PFSK-1 (cell line): Measurements from ENCODE around the gene ALKBH5.

Source experiments
- FOXP2 ChIP-seq: optimal IDR thresholded peaks from 2 replicates; pipeline ENCODE3; 2011; ENCODE audit warnings: borderline replicate concordance, control low read depth, inconsistent platforms; ENCODE audit not compliant: insufficient read depth; ENCODE audit errors: extremely low read length, extremely low read depth
- POLR2AphosphoS5 ChIP-seq: IDR thresholded peaks from 2 replicates; pipeline ENCODE4 v1.6.1; 2012; ENCODE audit warnings: low read depth, mild to moderate bottlenecking, control low read depth, low read length, moderate library complexity
- SIN3A ChIP-seq: IDR thresholded peaks from 2 replicates; pipeline ENCODE4 v1.6.1; 2012; ENCODE audit warnings: mild to moderate bottlenecking, low read length, moderate library complexity, borderline replicate concordance; ENCODE audit not compliant: insufficient read depth
- TAF1 ChIP-seq: IDR thresholded peaks from 2 replicates; pipeline ENCODE4 v1.6.1; 2012; ENCODE audit warnings: low read length, control low read depth, borderline replicate concordance; ENCODE audit not compliant: insufficient read depth
- TF ChIP-seq, protein P1 (sequence below), 2 experiments: IDR thresholded peaks; 2 replicates each; pipeline versions ENCODE4 v1.6.1 to v1.8.0; 2011 to 2012; ENCODE audit warnings: low read depth in 2 of 2, low read length in 2 of 2, control low read depth in 1 of 2, inconsistent platforms in 1 of 2, mild to moderate bottlenecking in 1 of 2, moderate library complexity in 1 of 2; ENCODE audit not compliant: insufficient read depth in 1 of 2

The ALKBH5 gene

DNA sequence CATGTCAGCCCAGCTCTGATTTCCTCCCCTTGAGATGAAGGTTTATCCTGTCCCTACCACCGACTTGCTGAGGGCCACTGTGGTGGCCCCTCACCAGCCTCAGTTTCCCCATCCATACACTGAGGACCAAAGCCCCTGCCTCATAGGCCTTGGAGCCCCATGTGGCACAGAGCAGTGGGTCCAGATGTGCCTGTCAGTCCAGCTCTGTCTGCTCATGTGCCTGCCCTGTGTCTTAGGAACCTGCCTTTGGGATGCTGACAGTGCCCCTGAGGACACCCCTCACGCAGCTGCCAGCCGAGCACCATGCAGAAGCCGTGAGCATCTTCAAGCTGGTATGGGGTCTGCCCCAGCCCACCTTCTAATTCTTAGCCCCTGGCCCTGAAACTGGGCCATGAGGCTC, 39.4 kb upstream of the ALKBH5 start:
- TF ChIP-seq, protein P1, sequence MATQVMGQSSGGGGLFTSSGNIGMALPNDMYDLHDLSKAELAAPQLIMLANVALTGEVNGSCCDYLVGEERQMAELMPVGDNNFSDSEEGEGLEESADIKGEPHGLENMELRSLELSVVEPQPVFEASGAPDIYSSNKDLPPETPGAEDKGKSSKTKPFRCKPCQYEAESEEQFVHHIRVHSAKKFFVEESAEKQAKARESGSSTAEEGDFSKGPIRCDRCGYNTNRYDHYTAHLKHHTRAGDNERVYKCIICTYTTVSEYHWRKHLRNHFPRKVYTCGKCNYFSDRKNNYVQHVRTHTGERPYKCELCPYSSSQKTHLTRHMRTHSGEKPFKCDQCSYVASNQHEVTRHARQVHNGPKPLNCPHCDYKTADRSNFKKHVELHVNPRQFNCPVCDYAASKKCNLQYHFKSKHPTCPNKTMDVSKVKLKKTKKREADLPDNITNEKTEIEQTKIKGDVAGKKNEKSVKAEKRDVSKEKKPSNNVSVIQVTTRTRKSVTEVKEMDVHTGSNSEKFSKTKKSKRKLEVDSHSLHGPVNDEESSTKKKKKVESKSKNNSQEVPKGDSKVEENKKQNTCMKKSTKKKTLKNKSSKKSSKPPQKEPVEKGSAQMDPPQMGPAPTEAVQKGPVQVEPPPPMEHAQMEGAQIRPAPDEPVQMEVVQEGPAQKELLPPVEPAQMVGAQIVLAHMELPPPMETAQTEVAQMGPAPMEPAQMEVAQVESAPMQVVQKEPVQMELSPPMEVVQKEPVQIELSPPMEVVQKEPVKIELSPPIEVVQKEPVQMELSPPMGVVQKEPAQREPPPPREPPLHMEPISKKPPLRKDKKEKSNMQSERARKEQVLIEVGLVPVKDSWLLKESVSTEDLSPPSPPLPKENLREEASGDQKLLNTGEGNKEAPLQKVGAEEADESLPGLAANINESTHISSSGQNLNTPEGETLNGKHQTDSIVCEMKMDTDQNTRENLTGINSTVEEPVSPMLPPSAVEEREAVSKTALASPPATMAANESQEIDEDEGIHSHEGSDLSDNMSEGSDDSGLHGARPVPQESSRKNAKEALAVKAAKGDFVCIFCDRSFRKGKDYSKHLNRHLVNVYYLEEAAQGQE (IDR thresholded peaks at IDR 0.05; ENCODE audit: insufficient read depth in 1 of 2, low read depth in 2 of 2, low read length in 2 of 2), result no peak
- TF ChIP-seq SIN3A (no peak), TAF1 (no peak), FOXP2 (no peak), POLR2AphosphoS5 (no peak)

DNA sequence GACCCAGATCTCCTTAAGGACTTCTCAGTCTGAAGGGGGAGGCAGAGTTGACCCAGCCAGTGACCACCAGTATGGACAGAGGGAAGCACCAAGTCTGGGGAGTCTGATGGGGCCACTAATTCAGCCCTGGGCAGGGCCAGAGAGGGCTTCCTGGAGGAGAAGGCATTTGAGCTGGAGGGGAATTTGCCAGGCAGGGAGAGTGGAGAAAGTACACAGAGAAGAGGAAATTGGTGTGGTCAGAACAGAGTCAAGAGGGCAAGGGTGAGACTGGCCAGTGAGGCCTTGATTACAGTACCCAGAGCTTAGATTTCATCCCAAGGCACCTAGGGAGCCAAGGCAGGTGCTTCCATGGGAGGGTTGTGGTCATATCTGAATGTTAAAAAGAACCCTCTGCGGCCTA, 38.8 kb upstream of the ALKBH5 start:
- TF ChIP-seq FOXP2 (no peak), POLR2AphosphoS5 (no peak)

DNA sequence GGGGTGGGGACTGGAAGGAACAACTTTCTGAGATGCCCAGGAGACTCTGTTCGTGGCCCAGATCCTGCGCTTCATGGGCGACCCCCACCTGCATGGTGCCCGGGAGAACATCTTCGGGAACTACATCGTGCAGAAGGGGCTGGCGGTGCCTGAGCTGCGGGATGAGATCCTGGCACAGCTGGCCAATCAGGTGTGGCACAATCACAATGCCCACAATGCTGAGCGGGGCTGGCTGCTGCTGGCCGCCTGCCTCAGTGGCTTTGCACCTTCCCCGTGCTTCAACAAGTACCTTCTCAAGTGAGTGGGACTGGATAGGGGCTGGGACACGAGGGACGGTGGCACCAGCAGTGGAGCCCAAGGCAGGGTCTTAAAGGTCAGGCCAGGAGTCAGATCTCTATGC, 37.8 kb upstream of the ALKBH5 start:
- TF ChIP-seq, protein P1 (IDR thresholded peaks at IDR 0.05; ENCODE audit: insufficient read depth in 1 of 2, low read depth in 2 of 2, low read length in 2 of 2), result no peak
- TF ChIP-seq POLR2AphosphoS5 (no peak), TAF1 (no peak), SIN3A (no peak), FOXP2 (no peak)

DNA sequence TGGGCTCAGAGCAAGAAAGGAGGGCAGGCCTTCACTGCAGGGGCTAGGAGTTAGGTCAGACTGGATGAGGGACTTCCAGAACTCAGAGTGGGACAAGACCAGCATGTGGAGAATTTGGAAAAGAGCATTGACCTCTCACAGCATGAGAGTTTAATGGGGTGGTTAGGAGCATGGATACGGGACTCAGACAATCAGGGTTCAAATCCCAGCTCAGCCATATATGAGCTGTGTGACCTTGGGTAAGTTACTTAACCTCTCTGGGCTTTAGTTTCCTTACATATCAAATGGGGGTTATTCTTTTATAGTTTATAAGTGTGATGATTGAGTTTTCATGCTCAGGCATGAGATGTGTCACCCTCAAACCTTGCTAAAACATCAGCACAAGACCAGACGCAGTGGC, 37.4 kb upstream of the ALKBH5 start:
- TF ChIP-seq, protein P1 (IDR thresholded peaks at IDR 0.05; ENCODE audit: insufficient read depth in 1 of 2, low read depth in 2 of 2, low read length in 2 of 2), result no peak
- TF ChIP-seq TAF1 (no peak), FOXP2 (no peak), POLR2AphosphoS5 (no peak), SIN3A (no peak)

- TF ChIP-seq, protein P1 (IDR thresholded peaks at IDR 0.05; ENCODE audit: insufficient read depth in 1 of 2, low read depth in 2 of 2, low read length in 2 of 2), result no peak
- TF ChIP-seq POLR2AphosphoS5 (no peak), SIN3A (no peak), FOXP2 (no peak), TAF1 (no peak)
Measured at GRCh38 chr17:18146980-18147379, 36.6 kb upstream of the ALKBH5 start.

GRCh38 chr17:18148586-18148985, 35.0 kb upstream of the ALKBH5 start:
- TF ChIP-seq SIN3A (no peak), POLR2AphosphoS5 (no peak), FOXP2 (no peak), TAF1 (no peak)
- TF ChIP-seq, protein P1 (IDR thresholded peaks at IDR 0.05; ENCODE audit: insufficient read depth in 1 of 2, low read depth in 2 of 2, low read length in 2 of 2), result no peak
